ENCODE data around the gene CACNG1.

The CACNG1 gene

DNA sequence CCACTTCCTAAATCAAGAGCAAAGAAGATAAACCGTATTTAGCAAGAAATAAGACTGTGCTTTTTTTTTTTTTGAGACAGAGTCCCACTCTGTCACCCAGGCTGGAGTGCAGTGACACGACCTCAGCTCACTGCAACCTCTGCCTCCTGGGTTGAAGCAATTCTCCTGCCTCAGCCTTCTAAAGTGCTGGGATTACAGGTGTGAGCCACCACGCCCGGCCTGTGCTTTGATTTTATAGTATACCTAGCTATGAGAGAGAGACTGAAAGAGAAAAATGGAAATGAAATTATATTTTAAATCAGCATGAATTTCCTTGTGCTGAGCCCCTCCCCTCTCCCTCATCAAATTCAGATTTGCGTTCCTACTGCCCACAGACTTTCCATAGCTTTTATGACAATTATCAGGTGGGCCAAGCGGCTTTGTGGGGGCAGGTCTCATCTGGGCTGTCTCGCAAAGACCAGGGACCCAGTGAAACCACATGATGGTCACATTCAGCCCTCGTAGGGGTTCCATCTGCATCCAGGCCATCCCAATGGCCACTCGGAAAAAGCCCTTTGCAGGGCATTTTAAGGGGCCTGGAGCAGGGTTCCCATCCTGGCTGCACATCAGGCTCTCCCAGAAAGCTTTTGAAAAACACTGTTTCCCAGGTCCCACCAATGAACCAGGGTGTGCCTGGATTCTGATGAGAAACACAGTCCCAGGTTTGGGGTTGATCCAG is 8.5 kb downstream of the CACNG1 start:
- no peak for DNase-seq

GRCh38 chr17:67053438-67054000 is 9.2 kb downstream of the CACNG1 start:
- DNase-seq = no peak

GRCh38 chr17:67054011-67054591 is 9.7 kb downstream of the CACNG1 start:
- DNase-seq = no peak

DNA sequence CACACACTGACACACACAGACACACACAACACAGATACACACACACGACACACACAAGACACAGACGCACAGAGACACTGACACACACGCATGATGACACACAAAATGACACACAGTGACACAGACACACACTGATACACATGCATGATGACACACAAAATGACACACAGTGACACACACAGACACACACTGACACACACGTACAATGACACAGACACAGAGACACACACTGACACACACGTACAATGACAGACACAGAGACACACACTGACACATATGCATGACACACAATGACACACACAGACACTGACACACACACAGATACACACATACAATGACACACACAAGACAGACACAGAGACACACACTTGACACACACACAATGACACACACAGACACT is 10.3 kb downstream of the CACNG1 start:
- DNase-seq = no peak

- no peak for DNase-seq
These were observed 10.7 kb downstream of the CACNG1 start for GRCh38 chr17:67055041-67055443.

DNA sequence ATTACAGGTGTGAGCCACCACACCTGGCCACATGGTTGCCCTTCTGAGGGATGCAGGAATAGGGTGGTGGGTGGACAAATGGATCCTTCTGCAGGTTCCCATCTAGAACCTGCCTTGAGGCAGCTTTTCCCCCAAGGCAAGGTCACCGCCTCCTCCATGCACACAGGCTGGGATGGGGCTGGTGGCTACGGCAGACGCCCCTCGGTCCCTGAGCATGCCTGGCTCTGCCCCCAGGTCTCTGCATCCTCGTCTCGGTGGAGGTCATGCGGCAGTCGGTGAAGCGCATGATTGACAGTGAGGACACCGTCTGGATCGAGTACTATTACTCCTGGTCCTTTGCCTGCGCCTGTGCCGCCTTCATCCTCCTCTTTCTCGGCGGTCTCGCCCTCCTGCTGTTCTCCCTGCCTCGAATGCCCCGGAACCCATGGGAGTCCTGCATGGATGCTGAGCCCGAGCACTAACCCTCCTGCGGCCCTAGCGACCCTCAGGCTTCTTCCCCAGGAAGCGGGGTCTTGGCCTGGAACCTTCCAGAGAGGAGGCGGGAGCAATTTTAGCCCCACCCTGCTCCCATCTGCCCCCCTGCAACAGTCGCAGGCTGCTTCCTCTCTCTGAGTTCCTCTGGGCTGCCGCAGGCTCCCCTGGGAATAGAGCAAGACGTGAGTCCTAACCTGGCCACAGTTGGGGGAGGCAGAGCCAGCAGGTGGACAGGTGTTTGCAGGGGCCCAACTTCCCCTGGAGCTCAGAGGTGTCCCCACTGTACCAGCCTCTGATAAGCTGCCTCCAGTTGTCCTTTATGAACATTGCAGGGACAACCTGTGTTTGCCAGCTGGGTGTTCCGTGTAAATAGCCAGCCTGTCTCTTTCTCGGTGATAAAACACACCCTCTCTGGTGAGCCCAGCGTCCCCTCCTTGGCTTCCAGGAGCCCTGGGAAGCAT is 11.7 kb downstream of the CACNG1 start:
- no peak for DNase-seq

GRCh38 chr17:67056746-67057490 is 12.6 kb downstream of the CACNG1 start:
- no peak for DNase-seq

GRCh38 chr17:67058036-67058435 is 13.7 kb downstream of the CACNG1 start:
- no peak for DNase-seq

GRCh38 chr17:67059372-67059771 is 15.0 kb downstream of the CACNG1 start:
- no peak for DNase-seq

DNA sequence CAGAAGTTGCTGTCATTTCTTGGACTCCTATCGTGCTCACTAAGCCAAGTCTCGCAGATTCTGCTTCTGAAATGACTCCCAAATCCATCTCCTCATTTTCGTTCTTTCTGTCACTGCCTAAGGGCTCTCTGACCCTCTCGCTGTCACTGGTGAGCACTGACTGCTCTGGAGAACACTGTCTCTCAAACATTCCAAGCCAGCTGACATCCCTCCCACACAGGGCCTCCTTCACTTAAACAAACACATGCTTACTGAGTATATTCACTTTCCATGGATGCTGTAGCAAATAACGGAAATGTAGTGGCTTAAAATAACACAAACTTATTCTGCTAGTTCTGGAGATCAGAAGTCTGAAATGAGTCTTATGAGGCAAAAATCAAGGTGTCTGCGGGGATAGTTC is 18.8 kb downstream of the CACNG1 start:
- no peak for DNase-seq

DNA sequence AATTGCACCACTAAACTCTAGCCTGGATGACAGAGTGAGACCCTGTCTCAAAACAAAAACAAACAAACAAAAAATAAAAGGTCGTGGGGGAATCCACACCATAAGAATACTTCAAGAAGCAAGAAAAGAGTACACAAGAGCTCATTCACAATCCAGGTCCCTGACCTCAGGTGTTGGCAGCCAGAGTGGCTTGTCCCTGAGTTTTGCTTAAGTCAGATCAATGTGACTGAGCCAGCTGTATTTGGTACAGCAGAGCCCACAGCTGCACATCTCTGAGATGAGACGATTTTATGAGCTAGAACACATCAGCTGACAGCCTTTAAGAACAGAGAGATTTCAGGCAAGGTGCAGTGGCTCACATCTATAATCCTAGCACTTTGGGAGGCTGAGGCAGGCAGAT is 22.4 kb downstream of the CACNG1 start:
- DNase-seq = no peak

DNA sequence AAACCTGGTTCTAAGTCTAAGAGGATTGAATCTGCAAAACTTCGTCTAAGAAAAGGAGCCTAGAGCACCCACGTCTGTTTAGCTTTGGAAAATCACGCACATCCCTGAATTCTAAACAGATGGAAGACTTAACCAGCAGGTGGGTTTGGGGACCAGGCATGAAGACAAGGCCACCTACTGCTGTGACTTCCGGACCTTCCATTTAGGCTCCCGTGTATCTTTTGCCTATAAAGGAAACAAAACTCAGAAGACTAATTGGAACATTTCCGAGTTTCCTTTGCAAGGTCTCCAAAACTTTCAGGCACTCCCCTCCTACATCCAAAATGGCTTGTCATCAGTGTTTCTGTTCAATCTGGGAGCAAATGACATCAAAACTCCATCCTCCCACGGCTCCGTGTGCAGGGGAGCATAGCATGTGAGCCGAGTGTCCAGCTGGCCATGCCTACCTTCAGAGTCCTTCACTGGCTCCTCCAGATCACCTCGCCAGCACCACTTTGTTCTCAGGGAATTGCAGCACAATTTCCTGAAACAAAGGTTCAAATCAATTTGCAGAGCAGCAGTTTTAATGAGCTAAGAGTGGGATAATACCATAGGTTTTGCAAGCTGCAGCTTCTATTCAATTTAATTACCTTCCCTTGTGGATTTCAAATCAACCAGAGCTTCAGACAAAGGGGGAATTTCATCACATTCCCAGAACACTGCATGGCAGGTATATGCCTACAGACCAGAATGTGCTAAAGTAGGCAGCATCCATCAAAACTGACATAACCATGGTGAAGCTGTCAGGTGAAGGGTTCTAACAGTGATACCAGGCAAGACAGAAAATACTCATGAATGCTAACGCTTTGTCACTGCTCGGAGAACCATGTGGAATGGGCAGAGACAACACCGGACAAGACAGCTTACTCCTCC is 23.5 kb downstream of the CACNG1 start:
- no peak for DNase-seq

GRCh38 chr17:67068999-67069398 is 24.6 kb downstream of the CACNG1 start:
- no peak for DNase-seq

- no peak for DNase-seq
These were observed 25.3 kb downstream of the CACNG1 start for GRCh38 chr17:67069603-67070136.

GRCh38 chr17:67071595-67071994 is 27.2 kb downstream of the CACNG1 start:
- no peak for DNase-seq

DNA sequence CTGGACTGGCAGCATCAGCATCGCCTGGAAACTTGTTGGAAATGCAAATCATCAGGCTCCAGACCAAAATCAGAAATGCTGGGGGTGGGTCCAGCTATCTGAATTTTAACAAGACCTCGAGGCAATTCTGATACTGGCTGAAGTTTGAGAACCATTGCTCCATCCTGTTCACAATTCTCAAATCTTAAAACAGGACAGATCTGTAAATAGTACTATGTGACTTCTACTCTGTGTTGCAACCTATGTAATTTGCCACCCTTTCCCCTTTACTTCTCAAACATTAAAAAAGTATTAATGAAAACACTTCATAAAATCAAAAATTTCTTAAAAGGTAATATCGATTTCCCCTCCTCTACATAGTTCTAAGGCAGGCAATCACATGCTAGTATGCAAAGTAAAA is 28.5 kb downstream of the CACNG1 start:
- DNase-seq = no peak

DNA sequence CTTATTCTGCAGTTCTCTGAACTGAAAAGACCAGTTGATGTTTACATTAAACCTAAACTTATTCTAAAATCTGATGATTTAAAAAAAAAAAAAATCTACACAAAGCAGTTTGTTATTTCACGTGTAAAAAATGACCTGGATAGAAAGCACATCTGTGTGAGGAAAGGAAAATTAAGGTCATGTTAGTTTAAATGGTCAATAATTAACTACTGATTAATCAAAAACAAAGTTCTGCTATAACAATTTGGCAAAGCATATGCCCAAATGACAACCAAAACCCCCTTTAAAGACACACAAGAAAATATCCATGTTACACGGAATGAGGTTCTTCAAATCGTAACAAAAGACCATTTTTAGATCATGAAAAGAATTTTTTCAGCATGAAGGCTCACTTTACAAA is 30.4 kb downstream of the CACNG1 start:
- DNase-seq = no peak

DNA sequence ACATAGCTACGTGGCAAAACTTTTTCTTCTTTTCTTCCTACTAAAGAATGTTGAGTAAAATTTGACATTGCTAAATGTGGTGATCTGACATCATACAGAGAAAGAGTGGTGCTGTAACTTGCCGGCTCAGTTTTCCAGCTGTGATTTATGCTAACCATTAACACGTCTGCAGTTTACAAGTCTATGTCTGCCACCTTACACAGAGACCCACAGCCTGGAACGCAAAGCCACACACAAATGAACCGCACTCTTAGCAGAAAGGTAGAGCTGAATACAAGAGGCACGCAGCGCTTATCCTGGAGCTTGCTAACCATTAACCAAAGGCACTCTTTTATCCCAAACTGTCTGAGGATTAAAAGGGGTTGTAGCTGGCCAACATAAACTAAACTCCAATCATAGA is 31.9 kb downstream of the CACNG1 start:
- no peak for DNase-seq

GRCh38 chr17:67078292-67078691 is 33.9 kb downstream of the CACNG1 start:
- no peak for DNase-seq

DNA sequence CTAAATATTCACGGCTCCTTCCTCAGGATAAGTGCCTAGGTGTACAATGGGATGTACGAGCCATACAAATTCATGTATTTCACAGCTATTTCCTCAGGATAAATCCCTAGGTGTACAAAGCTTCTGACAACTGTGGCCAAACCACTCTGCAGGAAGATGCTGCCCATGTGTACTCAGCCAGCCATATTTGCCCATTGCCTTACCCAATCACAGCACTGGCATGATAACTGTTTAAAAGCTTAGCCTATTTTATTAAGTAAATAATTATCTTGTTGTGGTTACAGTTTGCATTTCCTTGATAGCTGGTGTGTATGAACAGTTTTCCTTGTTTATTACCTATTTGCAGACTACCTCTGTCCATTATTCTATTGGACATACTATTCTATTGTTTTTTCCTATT is 35.1 kb downstream of the CACNG1 start:
- DNase-seq = no peak

GRCh38 chr17:67080804-67081203 is 36.5 kb downstream of the CACNG1 start:
- DNase-seq = no peak
